ENCODE results near the gene ADCY2. TPM values are rescaled to one million over a fixed set of nuclear protein-coding genes. Genes with fewer than 3 reads are reported as not detected.

Gene ADCY2
- total RNA-seq, 1 experiment from 2014 or later: 31.3 TPM

GRCh38 chr5:7837403-7837802, 441.5 kb downstream of the ADCY2 start:
- H3K9me3 ChIP-seq (ENCODE audit: control insufficient read depth, low read depth, low read length): no peaks in the 10 kb centered on the region
- H3K79me2 ChIP-seq (ENCODE audit: insufficient read depth, low read length): no peaks in the 10 kb centered on the region
- H3K14ac ChIP-seq (ENCODE audit: insufficient read depth, low read length): no peak overlapping the region
- H3K23ac ChIP-seq (ENCODE audit: insufficient read length, low read depth, low read length): no peak overlapping the region
- no peaks in the 10 kb centered on the region for H3K4me1 Mint-ChIP-seq
- peaks cover 0 to 8% (median 0%) of the 10 kb centered on the region in 3 experiments; a peak in 1 of 7 replicates for H3K36me3 Mint-ChIP-seq (ENCODE audit: insufficient read depth in 1 of 3, low read depth in 3 of 3)
- H3K27ac Mint-ChIP-seq: peak overlapping the region in 1 of 3 experiments; percentile 51; a peak in 1 of 7 replicates
- H3K27ac ChIP-seq (ENCODE audit: insufficient read length, low read depth, low read length): no peak overlapping the region
- peaks cover 0 to 6% of the 10 kb centered on the region in 2 experiments; a peak in 1 of 5 replicates for H3K9me3 Mint-ChIP-seq
- no peak overlapping the region for H3K18ac ChIP-seq (ENCODE audit: insufficient read length, low read depth, low read length)
- H3K9ac ChIP-seq (ENCODE audit: extremely low read depth, insufficient read length, low read length): no peak overlapping the region
- H3K23me2 ChIP-seq (ENCODE audit: insufficient read length, low read depth, low read length, poor library complexity, severe bottlenecking): no peaks in the 10 kb centered on the region
- no peak overlapping the region for H4K5ac ChIP-seq (ENCODE audit: insufficient read length, low read depth, low read length)
- no peak overlapping the region for H2BK12ac ChIP-seq (ENCODE audit: insufficient read length, low read depth, low read length)
- no peak overlapping the region for H3K4me3 Mint-ChIP-seq
- H2BK120ac ChIP-seq (ENCODE audit: low read depth, low read length, poor library complexity, severe bottlenecking): no peak overlapping the region
- H2BK15ac ChIP-seq (ENCODE audit: low read depth, low read length): no peak overlapping the region
- no peak overlapping the region for H2AK5ac ChIP-seq (ENCODE audit: insufficient read length, low read length)
- no CpG with 5 or more reads among the region's 3 CpGs for WGBS (ENCODE audit: extremely low coverage, insufficient read length, low lambda C conversion rate)
- H4K91ac ChIP-seq (ENCODE audit: insufficient read length, low read depth, low read length): no peak overlapping the region
- no peaks in the 10 kb centered on the region for H3K79me1 ChIP-seq (ENCODE audit: insufficient read depth, low read depth, low read length, poor library complexity, severe bottlenecking)
- H2AFZ ChIP-seq (ENCODE audit: low read length): no peak overlapping the region
- no peak for DNase-seq
- no peak overlapping the region for H4K8ac ChIP-seq (replicated peaks; ENCODE audit: insufficient read length, low read depth, low read length)
- H3K56ac ChIP-seq (ENCODE audit: insufficient read length, low read depth, low read length): no peak overlapping the region
- no peak overlapping the region for H2BK20ac ChIP-seq (ENCODE audit: low read depth, low read length, poor library complexity, severe bottlenecking)
- no peaks in the 10 kb centered on the region for H4K20me1 ChIP-seq (ENCODE audit: control insufficient read depth, insufficient read depth, insufficient read length)
- no peak overlapping the region for H3K4me2 ChIP-seq (ENCODE audit: insufficient read depth, insufficient read length, low read length)
- H2BK5ac ChIP-seq (ENCODE audit: insufficient read length, low read length): no peak overlapping the region
- no peaks in the 10 kb centered on the region; the same call in none of the 2 replicates for H3K27me3 Mint-ChIP-seq (ENCODE audit: low read depth)
- no peak for TF ChIP-seq CTCF (conservative IDR thresholded peaks at IDR 0.05)
- H3K4me1 ChIP-seq (ENCODE audit: insufficient read depth, low read length): no peaks in the 10 kb centered on the region
- no peak overlapping the region for H3K4ac ChIP-seq (ENCODE audit: low read depth, low read length)
- H3K27me3 ChIP-seq (ENCODE audit: insufficient read depth, low read length): no peaks in the 10 kb centered on the region
- no peak overlapping the region for H3T11ph ChIP-seq (ENCODE audit: low read length)

Measured in H9 (cell line).